HepG2 (cell line): ENCODE results near the gene ZNF425. TPM values are rescaled to one million over a fixed set of nuclear protein-coding genes. Genes with fewer than 3 reads are reported as not detected.
A peak's percentile ranks its signal among the peaks of the same experiment; 100 is the strongest.

ENCODE experiments used
- CEBPB ChIP-seq: IDR thresholded peaks from 2 replicates; pipeline ENCODE4 v1.6.1; 2011; ENCODE audit warnings: low read depth, low read length, improper control_type of control experiment, borderline replicate concordance
- FOXP1 ChIP-seq, 2 experiments: fragments of 450-650 bp in 1 of 2; IDR thresholded peaks; 2 replicates each; pipeline ENCODE4 v1.6.1; 2017 to 2018; ENCODE audit warnings: antibody characterized with exemption in 1 of 2
- JDP2 ChIP-seq: sonication (generic); formaldehyde crosslinking; IDR thresholded peaks from 2 replicates; pipeline ENCODE4 v1.8.1; 2022; ENCODE audit warnings: missing genetic modification reagents, borderline replicate concordance
- LCORL ChIP-seq, 2 experiments: fragments of 450-650 bp in 1 of 2; sonication (generic) in 1 of 2; formaldehyde crosslinking in 1 of 2; IDR thresholded peaks; 2 replicates each; pipeline versions ENCODE4 v1.5.0 to v1.6.1; 2017 to 2020; ENCODE audit warnings: antibody characterized with exemption in 1 of 2, missing genetic modification reagents in 1 of 2
- MTERF4 ChIP-seq: sonication (generic); formaldehyde crosslinking; IDR thresholded peaks from 2 replicates; pipeline ENCODE4 v1.8.0; 2023; ENCODE audit warnings: mild to moderate bottlenecking, missing genetic modification reagents
- PREB ChIP-seq: sonication (generic); formaldehyde crosslinking; IDR thresholded peaks from 2 replicates; pipeline ENCODE4 v1.4.0; 2020; ENCODE audit warnings: missing genetic modification reagents
- SATB2 ChIP-seq: sonication (generic); formaldehyde crosslinking; IDR thresholded peaks from 2 replicates; pipeline ENCODE4 v1.5.0; 2020; ENCODE audit warnings: missing genetic modification reagents
- SMAD3 ChIP-seq: sonication (generic); formaldehyde crosslinking; IDR thresholded peaks from 2 replicates; pipeline ENCODE4 v1.4.0; 2020; ENCODE audit warnings: missing genetic modification reagents
- ZBTB43 ChIP-seq: sonication (generic); formaldehyde crosslinking; conservative IDR thresholded peaks from 2 replicates; pipeline ENCODE4 v1.4.0; 2020; ENCODE audit warnings: missing genetic modification reagents
- ZNF577 ChIP-seq: sonication (generic); formaldehyde crosslinking; IDR thresholded peaks from 2 replicates; pipeline ENCODE4 v1.4.0; 2020; ENCODE audit warnings: mild to moderate bottlenecking, low read depth, missing genetic modification reagents, borderline replicate concordance
- ZNF737 ChIP-seq: sonication (generic); formaldehyde crosslinking; IDR thresholded peaks from 2 replicates; pipeline ENCODE4 v1.5.0; 2020; ENCODE audit warnings: missing genetic modification reagents, mild to moderate bottlenecking, borderline replicate concordance
- ZSCAN25 ChIP-seq: sonication (generic); formaldehyde crosslinking; IDR thresholded peaks from 2 replicates; pipeline ENCODE4 v1.8.0; 2022; ENCODE audit warnings: mild to moderate bottlenecking, missing genetic modification reagents
- polyA plus RNA-seq, 8 experiments: library from polyadenylated mRNA; depleted of rRNA in 3 of 8; stranded (reverse) in 7 of 8; unstranded in 1 of 8; fragments of >200 nt; fragmentation: Illumina TruSeq in 4 of 8; extraction: Trizol in 4 of 8; gene quantifications; 2 replicates each; pipeline versions ENCODE4 v1.2.1 to v1.2.3, GENCODE V29; 2011 to 2016; ENCODE audit warnings: low read depth in 4 of 8, missing spikeins in 1 of 8, mixed read lengths in 1 of 8; ENCODE audit not compliant: insufficient read depth in 1 of 8
- total RNA-seq, 5 experiments: library from RNA; depleted of rRNA; stranded (reverse); fragments of >200 nt; fragmentation: Illumina TruSeq; extraction: Trizol; gene quantifications; 2 replicates each; pipeline ENCODE4 v1.2.3, GENCODE V29; 2016; ENCODE audit warnings: low read depth in 1 of 5
- TF ChIP-seq, protein P1 (sequence below): sonication (generic); formaldehyde crosslinking; IDR thresholded peaks from 2 replicates; pipeline ENCODE4 v1.8.1; 2023; ENCODE audit warnings: missing genetic modification reagents, mild to moderate bottlenecking, borderline replicate concordance
- TF ChIP-seq, protein P2 (sequence below): IDR thresholded peaks from 2 replicates; pipeline ENCODE4 v1.6.1; 2018; ENCODE audit warnings: missing genetic modification reagents, mild to moderate bottlenecking, missing compliant biosample characterization
- TF ChIP-seq, protein P3 (sequence below): sonication (generic); formaldehyde crosslinking; conservative IDR thresholded peaks from 2 replicates; pipeline ENCODE4 v1.5.0; 2020; ENCODE audit warnings: missing genetic modification reagents
- TF ChIP-seq, protein P4 (sequence below): sonication (generic); formaldehyde crosslinking; IDR thresholded peaks from 2 replicates; pipeline ENCODE4 v1.4.0; 2020; ENCODE audit warnings: mild to moderate bottlenecking, missing genetic modification reagents

ZNF425 gene
- total and polyA plus RNA-seq, 2 of the 13 experiments (the other 11 are each of a cell fraction or from before 2014, with no cell fraction given) = 0.51 to 1.1 TPM

GRCh38 chr7:149090397-149091195, 35.5 kb downstream of the ZNF425 start, which contains the start of gene ZNF786 (continued):
- TF ChIP-seq ZSCAN25 (CRISPR knock-in tag) (no peak), PREB (CRISPR knock-in tag) (no peak), JDP2 (no peak), ZNF737 (no peak; the same call in 1 of the 2 replicates), CEBPB (no peak), SMAD3 (CRISPR knock-in tag) (no peak), SATB2 (CRISPR knock-in tag) (no peak), ZNF577 (CRISPR knock-in tag) (no peak), FOXP1 (IDR thresholded peaks at IDR 0.05) (no peak), FOXP1 (CRISPR knock-in tag; IDR thresholded peaks at IDR 0.05) (no peak), LCORL (IDR thresholded peaks at IDR 0.05) (no peak), LCORL (CRISPR knock-in tag; IDR thresholded peaks at IDR 0.05) (peak; percentile 82), ZBTB43 (CRISPR knock-in tag) (peak; percentile 63; the same call in 1 of the 2 replicates), MTERF4 (CRISPR knock-in tag) (no peak)
- TF ChIP-seq, protein P1, sequence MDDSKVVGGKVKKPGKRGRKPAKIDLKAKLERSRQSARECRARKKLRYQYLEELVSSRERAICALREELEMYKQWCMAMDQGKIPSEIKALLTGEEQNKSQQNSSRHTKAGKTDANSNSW = peak; percentile 56; the same call in 1 of the 2 replicates
- TF ChIP-seq, protein P2, sequence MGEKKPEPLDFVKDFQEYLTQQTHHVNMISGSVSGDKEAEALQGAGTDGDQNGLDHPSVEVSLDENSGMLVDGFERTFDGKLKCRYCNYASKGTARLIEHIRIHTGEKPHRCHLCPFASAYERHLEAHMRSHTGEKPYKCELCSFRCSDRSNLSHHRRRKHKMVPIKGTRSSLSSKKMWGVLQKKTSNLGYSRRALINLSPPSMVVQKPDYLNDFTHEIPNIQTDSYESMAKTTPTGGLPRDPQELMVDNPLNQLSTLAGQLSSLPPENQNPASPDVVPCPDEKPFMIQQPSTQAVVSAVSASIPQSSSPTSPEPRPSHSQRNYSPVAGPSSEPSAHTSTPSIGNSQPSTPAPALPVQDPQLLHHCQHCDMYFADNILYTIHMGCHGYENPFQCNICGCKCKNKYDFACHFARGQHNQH (CRISPR knock-in tag) = peak; percentile 56; the same call in 1 of the 2 replicates
- TF ChIP-seq, protein P3, sequence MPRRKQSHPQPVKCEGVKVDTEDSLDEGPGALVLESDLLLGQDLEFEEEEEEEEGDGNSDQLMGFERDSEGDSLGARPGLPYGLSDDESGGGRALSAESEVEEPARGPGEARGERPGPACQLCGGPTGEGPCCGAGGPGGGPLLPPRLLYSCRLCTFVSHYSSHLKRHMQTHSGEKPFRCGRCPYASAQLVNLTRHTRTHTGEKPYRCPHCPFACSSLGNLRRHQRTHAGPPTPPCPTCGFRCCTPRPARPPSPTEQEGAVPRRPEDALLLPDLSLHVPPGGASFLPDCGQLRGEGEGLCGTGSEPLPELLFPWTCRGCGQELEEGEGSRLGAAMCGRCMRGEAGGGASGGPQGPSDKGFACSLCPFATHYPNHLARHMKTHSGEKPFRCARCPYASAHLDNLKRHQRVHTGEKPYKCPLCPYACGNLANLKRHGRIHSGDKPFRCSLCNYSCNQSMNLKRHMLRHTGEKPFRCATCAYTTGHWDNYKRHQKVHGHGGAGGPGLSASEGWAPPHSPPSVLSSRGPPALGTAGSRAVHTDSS (CRISPR knock-in tag) = no peak
- TF ChIP-seq, protein P4, sequence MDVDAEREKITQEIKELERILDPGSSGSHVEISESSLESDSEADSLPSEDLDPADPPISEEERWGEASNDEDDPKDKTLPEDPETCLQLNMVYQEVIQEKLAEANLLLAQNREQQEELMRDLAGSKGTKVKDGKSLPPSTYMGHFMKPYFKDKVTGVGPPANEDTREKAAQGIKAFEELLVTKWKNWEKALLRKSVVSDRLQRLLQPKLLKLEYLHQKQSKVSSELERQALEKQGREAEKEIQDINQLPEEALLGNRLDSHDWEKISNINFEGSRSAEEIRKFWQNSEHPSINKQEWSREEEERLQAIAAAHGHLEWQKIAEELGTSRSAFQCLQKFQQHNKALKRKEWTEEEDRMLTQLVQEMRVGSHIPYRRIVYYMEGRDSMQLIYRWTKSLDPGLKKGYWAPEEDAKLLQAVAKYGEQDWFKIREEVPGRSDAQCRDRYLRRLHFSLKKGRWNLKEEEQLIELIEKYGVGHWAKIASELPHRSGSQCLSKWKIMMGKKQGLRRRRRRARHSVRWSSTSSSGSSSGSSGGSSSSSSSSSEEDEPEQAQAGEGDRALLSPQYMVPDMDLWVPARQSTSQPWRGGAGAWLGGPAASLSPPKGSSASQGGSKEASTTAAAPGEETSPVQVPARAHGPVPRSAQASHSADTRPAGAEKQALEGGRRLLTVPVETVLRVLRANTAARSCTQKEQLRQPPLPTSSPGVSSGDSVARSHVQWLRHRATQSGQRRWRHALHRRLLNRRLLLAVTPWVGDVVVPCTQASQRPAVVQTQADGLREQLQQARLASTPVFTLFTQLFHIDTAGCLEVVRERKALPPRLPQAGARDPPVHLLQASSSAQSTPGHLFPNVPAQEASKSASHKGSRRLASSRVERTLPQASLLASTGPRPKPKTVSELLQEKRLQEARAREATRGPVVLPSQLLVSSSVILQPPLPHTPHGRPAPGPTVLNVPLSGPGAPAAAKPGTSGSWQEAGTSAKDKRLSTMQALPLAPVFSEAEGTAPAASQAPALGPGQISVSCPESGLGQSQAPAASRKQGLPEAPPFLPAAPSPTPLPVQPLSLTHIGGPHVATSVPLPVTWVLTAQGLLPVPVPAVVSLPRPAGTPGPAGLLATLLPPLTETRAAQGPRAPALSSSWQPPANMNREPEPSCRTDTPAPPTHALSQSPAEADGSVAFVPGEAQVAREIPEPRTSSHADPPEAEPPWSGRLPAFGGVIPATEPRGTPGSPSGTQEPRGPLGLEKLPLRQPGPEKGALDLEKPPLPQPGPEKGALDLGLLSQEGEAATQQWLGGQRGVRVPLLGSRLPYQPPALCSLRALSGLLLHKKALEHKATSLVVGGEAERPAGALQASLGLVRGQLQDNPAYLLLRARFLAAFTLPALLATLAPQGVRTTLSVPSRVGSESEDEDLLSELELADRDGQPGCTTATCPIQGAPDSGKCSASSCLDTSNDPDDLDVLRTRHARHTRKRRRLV (CRISPR knock-in tag) = peak; percentile 71
